Measurements from ENCODE around the gene ME3. TPM values are rescaled to one million over a fixed set of nuclear protein-coding genes. Genes with fewer than 3 reads are reported as not detected.

The ME3 gene
- total RNA-seq, 1 donor from 2014 or later = 34.2 TPM

DNA sequence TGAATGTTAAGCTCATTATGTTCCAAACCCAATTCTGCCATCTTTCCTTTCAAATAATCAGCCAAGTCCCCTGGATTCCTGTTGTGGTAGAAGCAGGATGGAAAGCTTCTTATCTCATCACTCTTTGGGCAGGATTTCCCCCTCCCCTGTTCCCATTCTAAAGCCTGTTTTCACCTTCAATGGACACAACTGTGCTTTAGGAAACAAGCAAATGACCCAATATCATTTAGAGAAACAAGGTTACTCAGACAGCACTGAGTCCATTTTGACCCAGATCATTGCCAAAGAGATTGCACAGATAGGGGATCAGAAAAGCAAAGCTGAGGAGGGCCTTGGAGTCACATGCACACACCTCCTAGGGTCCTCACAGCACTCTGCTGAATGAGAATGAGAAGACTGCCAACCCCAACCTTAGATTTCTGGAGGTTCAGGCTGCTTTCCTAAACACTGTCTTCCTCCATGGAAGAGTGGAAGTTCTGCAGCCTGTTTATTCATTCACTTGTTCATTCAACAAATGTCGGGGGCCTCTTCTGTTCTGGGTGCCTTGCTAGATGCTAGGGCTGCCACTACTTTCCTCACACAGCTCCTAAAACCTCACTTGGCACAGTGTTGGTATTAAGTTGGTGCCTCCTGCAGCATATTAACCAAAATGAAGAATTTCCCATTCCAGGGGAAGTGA is 95.3 kb downstream of the ME3 start:
- Histone ChIP-seq H3K9me3 (no peaks in the 10 kb centered on the region), H3K4me1 (peaks cover 6 to 23% of the 10 kb centered on the region in 2 donors), H3K36me3 (no peaks in the 10 kb centered on the region), H3K27me3 (no peaks in the 10 kb centered on the region), H3K4me3 (peak overlapping the region in 1 of 2 donors; percentile 32), H3K27ac (peak overlapping the region; percentile 58 to 80)
- intact Hi-C loops (cut with DNase I) = loop anchor here (2.0 kb wide), 1 partner anchor 26 kb away; no protein-coding TSS in a partner anchor
- TF ChIP-seq, protein P1, sequence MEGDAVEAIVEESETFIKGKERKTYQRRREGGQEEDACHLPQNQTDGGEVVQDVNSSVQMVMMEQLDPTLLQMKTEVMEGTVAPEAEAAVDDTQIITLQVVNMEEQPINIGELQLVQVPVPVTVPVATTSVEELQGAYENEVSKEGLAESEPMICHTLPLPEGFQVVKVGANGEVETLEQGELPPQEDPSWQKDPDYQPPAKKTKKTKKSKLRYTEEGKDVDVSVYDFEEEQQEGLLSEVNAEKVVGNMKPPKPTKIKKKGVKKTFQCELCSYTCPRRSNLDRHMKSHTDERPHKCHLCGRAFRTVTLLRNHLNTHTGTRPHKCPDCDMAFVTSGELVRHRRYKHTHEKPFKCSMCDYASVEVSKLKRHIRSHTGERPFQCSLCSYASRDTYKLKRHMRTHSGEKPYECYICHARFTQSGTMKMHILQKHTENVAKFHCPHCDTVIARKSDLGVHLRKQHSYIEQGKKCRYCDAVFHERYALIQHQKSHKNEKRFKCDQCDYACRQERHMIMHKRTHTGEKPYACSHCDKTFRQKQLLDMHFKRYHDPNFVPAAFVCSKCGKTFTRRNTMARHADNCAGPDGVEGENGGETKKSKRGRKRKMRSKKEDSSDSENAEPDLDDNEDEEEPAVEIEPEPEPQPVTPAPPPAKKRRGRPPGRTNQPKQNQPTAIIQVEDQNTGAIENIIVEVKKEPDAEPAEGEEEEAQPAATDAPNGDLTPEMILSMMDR (IDR thresholded peaks at IDR 0.05) = no peak
- no peak for DNase-seq (ENCODE audit: low spot score in 2 of 2)

DNA sequence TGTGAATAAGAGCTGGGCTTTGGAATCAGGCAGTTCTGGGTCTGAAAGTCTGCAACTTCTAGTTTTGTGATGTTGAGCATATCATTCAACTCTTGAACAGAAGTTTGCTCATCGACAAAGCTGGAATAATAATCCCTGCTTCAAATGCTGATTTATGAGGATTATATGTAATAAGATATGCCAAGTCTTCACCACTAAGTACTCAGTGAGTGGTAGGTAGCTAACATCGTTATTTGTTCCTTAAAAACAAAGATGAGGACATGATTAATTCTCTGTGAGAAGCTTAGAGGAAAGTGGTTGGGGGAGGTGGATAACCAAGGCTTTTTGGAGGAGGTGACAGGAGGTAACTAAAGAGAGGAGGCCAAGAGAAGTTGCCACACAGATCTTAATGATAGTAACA is 96.5 kb downstream of the ME3 start:
- Histone ChIP-seq H3K36me3 (no peaks in the 10 kb centered on the region), H3K9me3 (no peaks in the 10 kb centered on the region), H3K27me3 (no peaks in the 10 kb centered on the region), H3K27ac (no peak overlapping the region), H3K4me3 (no peak overlapping the region), H3K4me1 (peaks cover 6 to 23% of the 10 kb centered on the region in 2 donors)
- TF ChIP-seq, protein P1 (IDR thresholded peaks at IDR 0.05) = no peak
- DNase-seq (ENCODE audit: low spot score in 2 of 2) = no peak
- intact Hi-C loops (cut with DNase I) = loop anchor here (2.0 kb wide), 1 partner anchor 25 kb away; no protein-coding TSS in a partner anchor

DNA sequence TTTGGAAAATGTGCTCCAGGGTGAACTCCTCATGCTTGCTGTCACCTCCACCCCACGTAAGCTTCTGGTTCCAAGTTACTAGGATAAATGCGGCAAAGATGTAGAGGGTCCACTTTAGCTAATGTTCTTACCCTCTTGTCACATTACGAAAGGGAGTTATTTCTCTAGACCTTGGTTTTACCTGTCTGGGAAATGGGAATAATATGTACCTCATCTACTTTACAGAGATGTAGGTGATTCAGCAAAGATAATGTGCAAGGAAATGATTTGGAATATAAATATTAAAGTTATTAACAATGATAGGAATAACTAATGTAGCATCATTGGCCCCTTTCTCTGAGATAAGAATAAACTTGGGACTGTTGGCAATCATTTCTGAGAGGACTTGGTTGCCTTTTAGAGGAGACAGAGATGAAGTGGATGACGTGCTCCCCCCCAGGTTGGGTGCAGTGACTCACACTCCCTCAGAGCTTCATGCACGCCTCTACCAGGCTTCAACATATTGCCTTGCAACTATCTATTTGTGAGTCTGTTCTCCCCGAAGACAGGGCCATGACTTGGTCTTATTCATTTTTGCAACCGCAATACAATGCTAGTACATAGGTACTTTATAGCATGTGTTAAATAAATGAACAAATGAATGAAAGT is 97.1 kb downstream of the ME3 start:
- Histone ChIP-seq H3K4me3 (no peak overlapping the region), H3K4me1 (peaks cover 6 to 23% of the 10 kb centered on the region in 2 donors), H3K36me3 (no peaks in the 10 kb centered on the region), H3K27ac (no peak overlapping the region), H3K9me3 (no peaks in the 10 kb centered on the region), H3K27me3 (no peaks in the 10 kb centered on the region)
- intact Hi-C loops (cut with DNase I) = no loop called here
- TF ChIP-seq, protein P1 (IDR thresholded peaks at IDR 0.05) = no peak
- no peak for DNase-seq (ENCODE audit: low spot score in 2 of 2)

DNA sequence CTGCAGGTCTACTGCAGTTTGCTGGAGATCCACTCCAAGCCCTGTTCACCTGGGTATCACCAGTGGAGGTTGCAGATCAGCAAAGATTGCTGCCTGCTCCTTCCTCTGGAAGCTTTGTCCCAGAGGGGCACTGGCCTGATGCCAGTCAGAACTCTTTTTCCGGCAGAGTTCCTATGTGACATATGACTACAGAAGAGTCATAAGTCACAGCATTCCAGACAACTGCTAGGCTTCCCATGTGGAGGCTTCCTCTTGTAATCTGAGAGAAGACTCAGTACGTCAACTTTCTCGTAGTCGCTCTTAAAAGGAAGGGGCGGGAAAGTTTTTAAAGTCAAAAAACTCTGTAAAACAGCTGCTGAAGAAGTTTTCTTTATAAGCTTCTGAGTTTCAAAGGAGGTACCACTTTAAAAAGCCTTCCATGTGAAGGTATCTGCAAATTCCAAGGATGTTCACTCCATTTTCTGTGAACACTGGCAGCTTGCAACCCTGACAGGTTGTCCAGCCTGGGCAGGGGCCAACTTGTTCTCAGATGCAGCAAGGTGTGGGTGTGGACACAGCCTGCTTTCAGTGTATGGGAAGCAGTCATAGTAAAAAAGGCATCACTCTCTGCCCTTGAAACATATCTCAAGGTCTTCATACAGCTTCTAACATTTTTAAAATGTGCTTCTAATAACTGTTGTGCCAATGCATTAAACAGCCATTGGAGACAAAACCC is 97.8 kb downstream of the ME3 start:
- Histone ChIP-seq H3K27me3 (no peaks in the 10 kb centered on the region), H3K27ac (no peak overlapping the region), H3K4me3 (no peak overlapping the region), H3K9me3 (no peaks in the 10 kb centered on the region), H3K4me1 (peaks cover 6 to 23% of the 10 kb centered on the region in 2 donors), H3K36me3 (no peaks in the 10 kb centered on the region)
- DNase-seq (ENCODE audit: low spot score in 2 of 2) = no peak
- TF ChIP-seq, protein P1 (IDR thresholded peaks at IDR 0.05) = no peak
- intact Hi-C loops (cut with DNase I) = no loop called here

DNA sequence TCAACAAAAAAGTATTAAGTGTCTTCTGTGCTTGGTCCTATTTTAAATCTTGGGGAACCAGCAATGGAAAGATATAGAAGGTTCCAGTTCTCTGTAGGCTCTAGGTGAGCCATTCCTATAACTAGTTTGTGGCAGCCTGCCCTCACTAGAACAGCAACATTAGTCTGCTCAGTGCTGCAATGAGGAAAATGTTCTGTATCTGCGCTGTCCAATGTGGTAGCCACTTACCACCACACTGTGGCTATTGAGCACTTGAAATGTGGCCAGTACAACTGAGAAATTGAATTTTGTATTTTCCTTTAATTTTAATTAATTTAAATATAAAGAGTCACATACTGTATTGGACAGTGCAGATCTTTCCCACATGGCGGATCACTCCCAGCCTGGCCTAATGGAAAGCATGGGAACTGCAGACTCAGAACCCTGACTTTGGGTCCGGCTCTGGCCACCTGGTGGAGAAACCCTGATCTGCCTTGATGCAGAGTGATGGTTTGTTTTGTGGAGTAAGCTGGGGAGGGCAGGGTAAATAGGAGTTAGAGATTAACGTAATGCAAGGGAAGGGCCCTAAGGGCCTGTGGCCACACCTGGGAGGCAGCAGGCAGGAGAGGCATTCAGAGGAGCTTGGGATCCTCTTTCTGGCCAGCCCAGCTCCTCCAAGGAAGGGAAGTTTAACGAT is 101.0 kb downstream of the ME3 start:
- H3K36me3 ChIP-seq = no peaks in the 10 kb centered on the region
- no peak overlapping the region for H3K27ac ChIP-seq
- DNase-seq (ENCODE audit: low spot score in 2 of 2) = no peak
- H3K27me3 ChIP-seq = no peaks in the 10 kb centered on the region
- peaks cover 0 to 2% of the 10 kb centered on the region in 2 donors for H3K4me1 ChIP-seq
- no peak overlapping the region for H3K4me3 ChIP-seq
- no peaks in the 10 kb centered on the region for H3K9me3 ChIP-seq
- intact Hi-C loops (cut with DNase I) = no loop called here
- TF ChIP-seq, protein P1 (IDR thresholded peaks at IDR 0.05) = no peak

Data from ascending aorta (tissue), 2 donors.